H1 (cell line): ENCODE results near the gene A3GALT2. TPM values are rescaled to one million over a fixed set of nuclear protein-coding genes. Genes with fewer than 3 reads are reported as not detected.
"Not testable (repeated sequence)": the region's sequence is repeated elsewhere in the genome, so short reads cannot be mapped to it uniquely, and the experiment has no call there.

Experiments
- CTCF ChIA-PET: fragments of 300-600 bp; sonication (Branson Sonifier 250); formaldehyde crosslinking; loops from one replicate; lab custom pipeline; 2021; ENCODE audit not compliant: partially characterized antibody; lab: Charles Lee
- POLR2A ChIA-PET: fragments of 300-600 bp; sonication (Branson Sonifier 250); formaldehyde crosslinking; loops from one replicate; lab custom pipeline; 2021; ENCODE audit warnings: inconsistent platforms; ENCODE audit not compliant: partially characterized antibody; lab: Charles Lee
- DNase-seq, 2 experiments: peaks; one replicate each; pipeline versions ENCODE4 v3.0.0 to v3.0.0-alpha.2; 2010 to 2022; ENCODE audit warnings: low spot score in 2 of 2, low read depth in 1 of 2, mixed read lengths in 1 of 2
- FAIRE-seq: peaks from 2 replicates; lab custom pipeline; 2011; peaks lifted over from hg19 to GRCh38; lab: Jason Lieb, UNC
- H2AFZ ChIP-seq: 2 replicates; pipeline ENCODE4 v1.8.1; 2012; ENCODE audit warnings: low read length, inconsistent platforms
- H2AK5ac ChIP-seq: 2 replicates; pipeline ENCODE4 v1.6.1; 2013; ENCODE audit warnings: low read depth, low read length
- H2BK120ac ChIP-seq: replicated peaks from 2 replicates; pipeline ENCODE3; 2013; ENCODE audit warnings: low read depth, low read length, inconsistent platforms
- H2BK12ac ChIP-seq: 2 replicates; pipeline ENCODE4 v1.6.1; 2013; ENCODE audit warnings: low read depth, low read length
- H2BK15ac ChIP-seq: 2 replicates; pipeline ENCODE4 v1.6.1; 2013; ENCODE audit warnings: low read length
- H2BK20ac ChIP-seq: 2 replicates; pipeline ENCODE4 v1.6.1; 2013; ENCODE audit warnings: low read length
- H2BK5ac ChIP-seq: 2 replicates; pipeline ENCODE4 v1.6.1; 2013; ENCODE audit warnings: low read depth, low read length
- H3K14ac ChIP-seq: 2 replicates; pipeline ENCODE4 v1.6.1; 2013; ENCODE audit warnings: inconsistent platforms; ENCODE audit not compliant: insufficient read length
- H3K18ac ChIP-seq: 2 replicates; pipeline ENCODE4 v1.6.1; 2013; ENCODE audit warnings: low read length; ENCODE audit errors: extremely low read depth
- H3K23ac ChIP-seq: 2 replicates; pipeline ENCODE4 v1.6.1; 2013; ENCODE audit warnings: inconsistent platforms; ENCODE audit not compliant: insufficient read length
- H3K23me2 ChIP-seq: 2 replicates; pipeline ENCODE4 v1.6.1; 2013; ENCODE audit warnings: low read depth, low read length
- H3K27ac ChIP-seq: 2 replicates; pipeline ENCODE4 v1.6.1; 2011; ENCODE audit warnings: low read depth, low read length, inconsistent platforms
- H3K27me3 ChIP-seq, 4 experiments: replicated peaks in 1 of 4; 1 replicate in 1 of 4; 2 replicates in 3 of 4; pipeline versions ENCODE4 v1.6.1 to v1.8.1; 2011 to 2013; ENCODE audit warnings: low read length in 3 of 4, mild to moderate bottlenecking in 3 of 4, inconsistent platforms in 2 of 4, mixed read lengths in 2 of 4, moderate library complexity in 1 of 4; ENCODE audit not compliant: control insufficient read depth in 3 of 4, insufficient read depth in 3 of 4; ENCODE audit errors: extremely low read depth in 1 of 4
- H3K36me3 ChIP-seq, 4 experiments: 2 replicates each; pipeline versions ENCODE4 v1.6.1 to v1.8.1; 2011 to 2013; ENCODE audit warnings: mild to moderate bottlenecking in 4 of 4, low read length in 3 of 4, moderate library complexity in 2 of 4, control low read depth in 1 of 4, inconsistent platforms in 1 of 4; ENCODE audit not compliant: insufficient read depth in 4 of 4, control insufficient read depth in 2 of 4
- H3K4ac ChIP-seq: replicated peaks from 2 replicates; pipeline ENCODE3; 2013; ENCODE audit warnings: low read length, low read depth, mixed read lengths, inconsistent platforms; ENCODE audit not compliant: insufficient read length
- H3K4me1 ChIP-seq, 4 experiments: replicated peaks in 1 of 4; 1 replicate in 1 of 4; 2 replicates in 3 of 4; pipeline versions ENCODE4 v1.6.1 to v1.8.1; 2011 to 2013; ENCODE audit warnings: low read length in 3 of 4, inconsistent platforms in 2 of 4, mixed read lengths in 1 of 4; ENCODE audit not compliant: insufficient read depth in 4 of 4, control insufficient read depth in 3 of 4
- H3K4me2 ChIP-seq, 2 experiments: 2 replicates each; pipeline versions ENCODE4 v1.6.1 to v1.8.1; 2011 to 2013; ENCODE audit warnings: low read depth in 2 of 2, low read length in 2 of 2, control low read depth in 1 of 2, inconsistent platforms in 1 of 2, mild to moderate bottlenecking in 1 of 2; ENCODE audit not compliant: insufficient read depth in 1 of 2
- H3K4me3 ChIP-seq, 4 experiments: fragments of 200-600, 300-600 bp in 1 of 4; sonication (generic), shearing (Covaris generic), sonication (Bioruptor Twin) in 1 of 4; 2 replicates each; pipeline versions ENCODE4 v1.5.1 to v1.8.1; 2011 to 2016; ENCODE audit warnings: low read length in 4 of 4, low read depth in 3 of 4, control low read depth in 2 of 4, inconsistent platforms in 2 of 4, mild to moderate bottlenecking in 2 of 4, mixed read lengths in 1 of 4, moderate library complexity in 1 of 4; ENCODE audit not compliant: insufficient read depth in 2 of 4; ENCODE audit errors: extremely low read depth in 1 of 4
- H3K56ac ChIP-seq: replicated peaks from 2 replicates; pipeline ENCODE3; 2013; ENCODE audit warnings: low read depth, mild to moderate bottlenecking, mixed read lengths, low read length, inconsistent platforms; ENCODE audit not compliant: insufficient read length
- H3K79me1 ChIP-seq: 2 replicates; pipeline ENCODE4 v1.6.1; 2013; ENCODE audit warnings: low read depth, low read length, control low read depth
- H3K79me2 ChIP-seq, 2 experiments: 2 replicates each; pipeline versions ENCODE4 v1.6.1 to v1.8.1; 2012 to 2013; ENCODE audit warnings: low read length in 2 of 2, mild to moderate bottlenecking in 2 of 2, inconsistent platforms in 1 of 2; ENCODE audit not compliant: insufficient read depth in 2 of 2, control insufficient read depth in 1 of 2
- H3K9ac ChIP-seq, 4 experiments: replicated peaks in 1 of 4; 1 replicate in 1 of 4; 2 replicates in 3 of 4; pipeline versions ENCODE4 v1.6.1 to v1.8.1; 2011 to 2013; ENCODE audit warnings: low read depth in 3 of 4, low read length in 3 of 4, control low read depth in 2 of 4, mild to moderate bottlenecking in 2 of 4, moderate library complexity in 2 of 4, inconsistent platforms in 1 of 4; ENCODE audit errors: extremely low read depth in 1 of 4
- H3K9me3 ChIP-seq, 2 experiments: 2 replicates each; pipeline versions ENCODE4 v1.6.1 to v1.8.1; 2012 to 2013; ENCODE audit warnings: mild to moderate bottlenecking in 2 of 2, moderate library complexity in 2 of 2, control low read depth in 1 of 2, inconsistent platforms in 1 of 2, low read depth in 1 of 2, low read length in 1 of 2, mixed read lengths in 1 of 2; ENCODE audit not compliant: insufficient read depth in 2 of 2
- H4K20me1 ChIP-seq, 2 experiments: replicated peaks in 1 of 2; 2 replicates each; pipeline versions ENCODE3 to v1.8.1; 2011 to 2013; ENCODE audit warnings: inconsistent platforms in 2 of 2, low read length in 2 of 2, mild to moderate bottlenecking in 1 of 2; ENCODE audit not compliant: insufficient read depth in 2 of 2, control insufficient read depth in 1 of 2
- H4K5ac ChIP-seq: 2 replicates; pipeline ENCODE4 v1.6.1; 2013; ENCODE audit warnings: low read length, low read depth, mixed read lengths, inconsistent platforms; ENCODE audit not compliant: insufficient read length
- H4K8ac ChIP-seq: 2 replicates; pipeline ENCODE4 v1.8.0; 2013; ENCODE audit warnings: mild to moderate bottlenecking, moderate library complexity, low read length, inconsistent platforms; ENCODE audit not compliant: insufficient read depth; ENCODE audit errors: extremely low read depth
- H4K91ac ChIP-seq: replicated peaks from 2 replicates; pipeline ENCODE3; 2013; ENCODE audit warnings: low read length, mixed read lengths, inconsistent platforms; ENCODE audit not compliant: insufficient read length
- BCL11A ChIP-seq, 2 experiments: IDR thresholded peaks; one replicate each; pipeline ENCODE4 v1.6.1; 2011; ENCODE audit warnings: low read depth in 2 of 2, low read length in 2 of 2, mild to moderate bottlenecking in 2 of 2
- CEBPB ChIP-seq: IDR thresholded peaks from 2 replicates; pipeline ENCODE4 v1.6.1; 2012; ENCODE audit warnings: low read depth, low read length
- EGR1 ChIP-seq: IDR thresholded peaks from 2 replicates; pipeline ENCODE4 v1.6.1; 2011; ENCODE audit warnings: low read depth, low read length, borderline replicate concordance
- EP300 ChIP-seq, 2 experiments: IDR thresholded peaks; 1 replicate in 1 of 2; 2 replicates in 1 of 2; pipeline ENCODE4 v1.6.1; 2011 to 2012; ENCODE audit warnings: low read depth in 2 of 2, low read length in 2 of 2, mild to moderate bottlenecking in 2 of 2, borderline replicate concordance in 1 of 2, inconsistent platforms in 1 of 2, moderate library complexity in 1 of 2
- NRF1 ChIP-seq: IDR thresholded peaks from 2 replicates; pipeline ENCODE4 v1.6.1; 2011; ENCODE audit warnings: mild to moderate bottlenecking, low read depth, low read length, improper control_type of control experiment
- SIN3A ChIP-seq, 2 experiments: IDR thresholded peaks in 1 of 2; conservative IDR thresholded peaks in 1 of 2; 2 replicates each; pipeline ENCODE4 v1.6.1; 2011 to 2012; ENCODE audit warnings: low read length in 2 of 2, improper control_type of control experiment in 1 of 2, low read depth in 1 of 2, mild to moderate bottlenecking in 1 of 2
- SP1 ChIP-seq: IDR thresholded peaks from 2 replicates; pipeline ENCODE4 v1.6.1; 2011; ENCODE audit warnings: low read depth, low read length
- TCF12 ChIP-seq: IDR thresholded peaks from 2 replicates; pipeline ENCODE4 v1.6.1; 2011; ENCODE audit warnings: low read depth, mild to moderate bottlenecking, low read length
- USF2 ChIP-seq: IDR thresholded peaks from 2 replicates; pipeline ENCODE4 v1.6.1; 2011; ENCODE audit warnings: low read length, improper control_type of control experiment
- ZNF274 ChIP-seq: IDR thresholded peaks from 2 replicates; pipeline ENCODE4 v1.7.0; 2012; ENCODE audit warnings: low read length, borderline replicate concordance; ENCODE audit errors: extremely low read depth
- WGBS, 2 experiments: shearing (Covaris generic) in 1 of 2; methylation state at CpG; one replicate each; pipeline versions ENCODE4 v1.1.6 to v1.1.7; 2013 to 2015; ENCODE audit warnings: low lambda C conversion rate in 2 of 2, mixed read lengths in 2 of 2, inconsistent platforms in 1 of 2, low coverage in 1 of 2, missing lambda C conversion rate in 1 of 2; ENCODE audit not compliant: insufficient replicate concordance in 2 of 2, insufficient coverage in 1 of 2, insufficient read length in 1 of 2; ENCODE audit errors: extremely low coverage in 1 of 2, missing lambda C conversion rate in 1 of 2; 5-methylcytosine and 5-hydroxymethylcytosine counted together
- polyA plus RNA-seq, 7 experiments: library from polyadenylated mRNA; depleted of rRNA in 3 of 7; stranded (reverse) in 5 of 7; unstranded in 2 of 7; fragments of >200 nt in 5 of 7; fragments of 200-250 nt in 2 of 7; gene quantifications; 1 replicate in 5 of 7; 2 replicates in 1 of 7; 4 replicates in 1 of 7; pipeline versions ENCODE4 v1.2.1 to v1.2.3, GENCODE V29; 2011 to 2013; ENCODE audit warnings: missing spikeins in 2 of 7, mixed read lengths in 2 of 7
- total RNA-seq: library from RNA; stranded (reverse); fragmentation: NEBNext Ultra II Directional; extraction: Animal tissue kit (Norgen Biotek cat#: 25700); gene quantifications from 2 replicates; pipeline ENCODE4 v1.2.1, GENCODE V29; 2021

The A3GALT2 gene
- total and polyA plus RNA-seq, 2 of the 8 experiments (the other 6 are each of a cell fraction or from before 2014, with no cell fraction given): not detected

- TF ChIP-seq CEBPB (no peak), EGR1 (no peak), ZNF274 (no peak), EP300 (IDR thresholded peaks at IDR 0.05; ENCODE audit: borderline replicate concordance in 1 of 2, low read depth in 2 of 2, low read length in 2 of 2) (no peak), TCF12 (no peak), SP1 (no peak), USF2 (no peak), SIN3A (conservative IDR thresholded peaks at IDR 0.05 in 1 of 2, IDR thresholded peaks at IDR 0.05 in 1 of 2; ENCODE audit: low read depth in 1 of 2, low read length in 2 of 2) (no peak), NRF1 (no peak), BCL11A (IDR thresholded peaks at IDR 0.05; ENCODE audit: low read depth in 2 of 2, low read length in 2 of 2) (no peak)
These were observed 10.2 kb downstream of the A3GALT2 start (continued) for GRCh38 chr1:33310702-33311101.

DNA sequence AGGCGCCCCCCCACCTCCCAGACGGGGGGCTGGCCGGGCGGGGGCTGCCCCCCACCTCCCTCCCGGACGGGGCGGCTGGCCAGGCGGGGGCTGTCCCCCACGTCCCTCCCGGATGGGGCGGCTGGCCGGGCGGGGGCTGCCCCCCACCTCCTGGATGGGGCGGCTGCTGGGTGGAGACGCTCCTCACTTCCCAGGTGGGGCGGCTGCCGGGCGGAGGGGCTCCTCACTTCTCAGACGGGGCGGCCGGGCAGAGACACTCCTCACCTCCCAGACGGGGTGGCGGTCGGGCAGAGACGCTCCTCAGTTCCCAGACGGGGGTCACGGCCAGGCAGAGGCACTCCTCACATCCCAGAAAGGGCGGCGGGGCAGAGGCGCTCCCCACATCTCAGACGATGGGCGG, 11.5 kb downstream of the A3GALT2 start:
- CTCF ChIA-PET: interaction anchor here (1.2 to 5.5 kb wide), 2 partner anchors 13 to 60 kb away, joined by 3 to 50 read pairs; no protein-coding TSS in a partner anchor
- H3K18ac ChIP-seq: not testable (repeated sequence)

More for the DNA sequence above, 11.5 kb downstream of the A3GALT2 start:
- FAIRE-seq, H2BK15ac ChIP-seq, H3K4ac ChIP-seq, H3K9ac ChIP-seq, H4K8ac ChIP-seq, H2BK12ac ChIP-seq, H3K79me1 ChIP-seq, H4K5ac ChIP-seq, H2BK120ac ChIP-seq, H2BK20ac ChIP-seq, H3K27ac ChIP-seq, H3K79me2 ChIP-seq, H3K36me3 ChIP-seq, H3K4me3 ChIP-seq, H2BK5ac ChIP-seq, H3K23ac ChIP-seq, H3K56ac ChIP-seq, H3K14ac ChIP-seq, POLR2A ChIA-PET, H3K23me2 ChIP-seq, H3K4me1 ChIP-seq, DNase-seq, H4K20me1 ChIP-seq, H4K91ac ChIP-seq, H3K4me2 ChIP-seq, H2AK5ac ChIP-seq, H2AFZ ChIP-seq: not testable (repeated sequence)
- peaks cover 2 to 14% of the 10 kb centered on the region in 2 experiments; a peak in 1 of 4 replicates for H3K9me3 ChIP-seq
- peaks cover 11 to 22% (median 20%) of the 10 kb centered on the region in 4 experiments for H3K27me3 ChIP-seq
- WGBS, 2 experiments: 97% methylated on average over 12 of the region's 32 CpGs; no CpG with 5 or more reads in 1 of the 2 experiments
